Lower leg skin (tissue), 3 donors: ENCODE results near the gene PLEKHA1.

ENCODE experiments used
- POLR2A ChIP-seq, 2 donors: fragments of 450-650 bp; IDR thresholded peaks; one replicate each; pipeline ENCODE4 v1.6.1; 2016 to 2017; ENCODE audit warnings: antibody characterized with exemption in 2 of 2, mild to moderate bottlenecking in 1 of 2, moderate library complexity in 1 of 2
- TF ChIP-seq, protein P1 (sequence below), 3 donors: fragments of 450-650 bp; IDR thresholded peaks; one replicate each; pipeline ENCODE4 v1.5.1; 2016; ENCODE audit warnings: antibody characterized with exemption in 3 of 3, mild to moderate bottlenecking in 3 of 3, moderate library complexity in 2 of 3

DNA sequence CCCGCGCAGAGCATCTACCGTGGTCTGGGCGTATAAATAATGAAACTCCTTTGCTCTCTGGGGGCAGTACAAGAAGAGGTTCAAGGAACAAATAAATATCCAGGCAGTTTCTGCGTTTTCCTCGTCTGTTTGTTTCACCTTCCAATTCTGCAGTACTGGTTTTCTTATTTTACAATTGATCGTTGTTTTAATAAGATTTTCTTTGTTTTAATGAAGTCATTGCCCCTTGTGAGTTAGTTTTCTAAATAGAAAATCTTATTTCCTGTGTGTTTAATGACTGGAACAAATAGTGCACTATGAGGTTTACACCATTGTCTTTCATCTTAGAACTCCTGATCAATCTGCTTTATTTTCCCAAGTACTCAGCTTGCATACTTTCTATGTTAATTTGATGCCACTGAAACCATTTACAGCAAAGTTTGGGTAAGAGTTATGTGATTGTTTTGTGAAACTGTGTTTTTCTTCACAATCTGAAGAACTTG lies 1.2 kb downstream of the PLEKHA1 start:
- TF ChIP-seq, protein P1, sequence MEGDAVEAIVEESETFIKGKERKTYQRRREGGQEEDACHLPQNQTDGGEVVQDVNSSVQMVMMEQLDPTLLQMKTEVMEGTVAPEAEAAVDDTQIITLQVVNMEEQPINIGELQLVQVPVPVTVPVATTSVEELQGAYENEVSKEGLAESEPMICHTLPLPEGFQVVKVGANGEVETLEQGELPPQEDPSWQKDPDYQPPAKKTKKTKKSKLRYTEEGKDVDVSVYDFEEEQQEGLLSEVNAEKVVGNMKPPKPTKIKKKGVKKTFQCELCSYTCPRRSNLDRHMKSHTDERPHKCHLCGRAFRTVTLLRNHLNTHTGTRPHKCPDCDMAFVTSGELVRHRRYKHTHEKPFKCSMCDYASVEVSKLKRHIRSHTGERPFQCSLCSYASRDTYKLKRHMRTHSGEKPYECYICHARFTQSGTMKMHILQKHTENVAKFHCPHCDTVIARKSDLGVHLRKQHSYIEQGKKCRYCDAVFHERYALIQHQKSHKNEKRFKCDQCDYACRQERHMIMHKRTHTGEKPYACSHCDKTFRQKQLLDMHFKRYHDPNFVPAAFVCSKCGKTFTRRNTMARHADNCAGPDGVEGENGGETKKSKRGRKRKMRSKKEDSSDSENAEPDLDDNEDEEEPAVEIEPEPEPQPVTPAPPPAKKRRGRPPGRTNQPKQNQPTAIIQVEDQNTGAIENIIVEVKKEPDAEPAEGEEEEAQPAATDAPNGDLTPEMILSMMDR (IDR thresholded peaks at IDR 0.05): no peak
- TF ChIP-seq POLR2A (IDR thresholded peaks at IDR 0.05): no peak
